H1 (cell line): ENCODE measurements around the gene CDC42BPB. TPM values are rescaled to one million over a fixed set of nuclear protein-coding genes. Genes with fewer than 3 reads are reported as not detected.

Experiments
- CTCF ChIA-PET: fragments of 300-600 bp; sonication (Branson Sonifier 250); formaldehyde crosslinking; loops from one replicate; lab custom pipeline; 2021; ENCODE audit not compliant: partially characterized antibody; lab: Charles Lee
- POLR2A ChIA-PET: fragments of 300-600 bp; sonication (Branson Sonifier 250); formaldehyde crosslinking; loops from one replicate; lab custom pipeline; 2021; ENCODE audit warnings: inconsistent platforms; ENCODE audit not compliant: partially characterized antibody; lab: Charles Lee
- DNase-seq, 2 experiments: peaks; one replicate each; pipeline versions ENCODE4 v3.0.0 to v3.0.0-alpha.2; 2010 to 2022; ENCODE audit warnings: low spot score in 2 of 2, low read depth in 1 of 2, mixed read lengths in 1 of 2
- FAIRE-seq: peaks from 2 replicates; lab custom pipeline; 2011; peaks lifted over from hg19 to GRCh38; lab: Jason Lieb, UNC
- H2AFZ ChIP-seq: 2 replicates; pipeline ENCODE4 v1.8.1; 2012; ENCODE audit warnings: low read length, inconsistent platforms
- H2AK5ac ChIP-seq: 2 replicates; pipeline ENCODE4 v1.6.1; 2013; ENCODE audit warnings: low read depth, low read length
- H2BK120ac ChIP-seq: replicated peaks from 2 replicates; pipeline ENCODE3; 2013; ENCODE audit warnings: low read depth, low read length, inconsistent platforms
- H2BK12ac ChIP-seq: 2 replicates; pipeline ENCODE4 v1.6.1; 2013; ENCODE audit warnings: low read depth, low read length
- H2BK15ac ChIP-seq: 2 replicates; pipeline ENCODE4 v1.6.1; 2013; ENCODE audit warnings: low read length
- H2BK20ac ChIP-seq: 2 replicates; pipeline ENCODE4 v1.6.1; 2013; ENCODE audit warnings: low read length
- H2BK5ac ChIP-seq: 2 replicates; pipeline ENCODE4 v1.6.1; 2013; ENCODE audit warnings: low read depth, low read length
- H3K14ac ChIP-seq: 2 replicates; pipeline ENCODE4 v1.6.1; 2013; ENCODE audit warnings: inconsistent platforms; ENCODE audit not compliant: insufficient read length
- H3K18ac ChIP-seq: 2 replicates; pipeline ENCODE4 v1.6.1; 2013; ENCODE audit warnings: low read length; ENCODE audit errors: extremely low read depth
- H3K23ac ChIP-seq: 2 replicates; pipeline ENCODE4 v1.6.1; 2013; ENCODE audit warnings: inconsistent platforms; ENCODE audit not compliant: insufficient read length
- H3K23me2 ChIP-seq: 2 replicates; pipeline ENCODE4 v1.6.1; 2013; ENCODE audit warnings: low read depth, low read length
- H3K27ac ChIP-seq: 2 replicates; pipeline ENCODE4 v1.6.1; 2011; ENCODE audit warnings: low read depth, low read length, inconsistent platforms
- H3K27me3 ChIP-seq, 4 experiments: replicated peaks in 1 of 4; 1 replicate in 1 of 4; 2 replicates in 3 of 4; pipeline versions ENCODE4 v1.6.1 to v1.8.1; 2011 to 2013; ENCODE audit warnings: low read length in 3 of 4, mild to moderate bottlenecking in 3 of 4, inconsistent platforms in 2 of 4, mixed read lengths in 2 of 4, moderate library complexity in 1 of 4; ENCODE audit not compliant: control insufficient read depth in 3 of 4, insufficient read depth in 3 of 4; ENCODE audit errors: extremely low read depth in 1 of 4
- H3K36me3 ChIP-seq, 4 experiments: 2 replicates each; pipeline versions ENCODE4 v1.6.1 to v1.8.1; 2011 to 2013; ENCODE audit warnings: mild to moderate bottlenecking in 4 of 4, low read length in 3 of 4, moderate library complexity in 2 of 4, control low read depth in 1 of 4, inconsistent platforms in 1 of 4; ENCODE audit not compliant: insufficient read depth in 4 of 4, control insufficient read depth in 2 of 4
- H3K4ac ChIP-seq: replicated peaks from 2 replicates; pipeline ENCODE3; 2013; ENCODE audit warnings: low read length, low read depth, mixed read lengths, inconsistent platforms; ENCODE audit not compliant: insufficient read length
- H3K4me1 ChIP-seq, 4 experiments: replicated peaks in 1 of 4; 1 replicate in 1 of 4; 2 replicates in 3 of 4; pipeline versions ENCODE4 v1.6.1 to v1.8.1; 2011 to 2013; ENCODE audit warnings: low read length in 3 of 4, inconsistent platforms in 2 of 4, mixed read lengths in 1 of 4; ENCODE audit not compliant: insufficient read depth in 4 of 4, control insufficient read depth in 3 of 4
- H3K4me2 ChIP-seq, 2 experiments: 2 replicates each; pipeline versions ENCODE4 v1.6.1 to v1.8.1; 2011 to 2013; ENCODE audit warnings: low read depth in 2 of 2, low read length in 2 of 2, control low read depth in 1 of 2, inconsistent platforms in 1 of 2, mild to moderate bottlenecking in 1 of 2; ENCODE audit not compliant: insufficient read depth in 1 of 2
- H3K4me3 ChIP-seq, 4 experiments: fragments of 200-600, 300-600 bp in 1 of 4; sonication (generic), shearing (Covaris generic), sonication (Bioruptor Twin) in 1 of 4; 2 replicates each; pipeline versions ENCODE4 v1.5.1 to v1.8.1; 2011 to 2016; ENCODE audit warnings: low read length in 4 of 4, low read depth in 3 of 4, control low read depth in 2 of 4, inconsistent platforms in 2 of 4, mild to moderate bottlenecking in 2 of 4, mixed read lengths in 1 of 4, moderate library complexity in 1 of 4; ENCODE audit not compliant: insufficient read depth in 2 of 4; ENCODE audit errors: extremely low read depth in 1 of 4
- H3K56ac ChIP-seq: replicated peaks from 2 replicates; pipeline ENCODE3; 2013; ENCODE audit warnings: low read depth, mild to moderate bottlenecking, mixed read lengths, low read length, inconsistent platforms; ENCODE audit not compliant: insufficient read length
- H3K79me1 ChIP-seq: 2 replicates; pipeline ENCODE4 v1.6.1; 2013; ENCODE audit warnings: low read depth, low read length, control low read depth
- H3K79me2 ChIP-seq, 2 experiments: 2 replicates each; pipeline versions ENCODE4 v1.6.1 to v1.8.1; 2012 to 2013; ENCODE audit warnings: low read length in 2 of 2, mild to moderate bottlenecking in 2 of 2, inconsistent platforms in 1 of 2; ENCODE audit not compliant: insufficient read depth in 2 of 2, control insufficient read depth in 1 of 2
- H3K9ac ChIP-seq, 4 experiments: replicated peaks in 1 of 4; 1 replicate in 1 of 4; 2 replicates in 3 of 4; pipeline versions ENCODE4 v1.6.1 to v1.8.1; 2011 to 2013; ENCODE audit warnings: low read depth in 3 of 4, low read length in 3 of 4, control low read depth in 2 of 4, mild to moderate bottlenecking in 2 of 4, moderate library complexity in 2 of 4, inconsistent platforms in 1 of 4; ENCODE audit errors: extremely low read depth in 1 of 4
- H3K9me3 ChIP-seq, 2 experiments: 2 replicates each; pipeline versions ENCODE4 v1.6.1 to v1.8.1; 2012 to 2013; ENCODE audit warnings: mild to moderate bottlenecking in 2 of 2, moderate library complexity in 2 of 2, control low read depth in 1 of 2, inconsistent platforms in 1 of 2, low read depth in 1 of 2, low read length in 1 of 2, mixed read lengths in 1 of 2; ENCODE audit not compliant: insufficient read depth in 2 of 2
- H4K20me1 ChIP-seq, 2 experiments: replicated peaks in 1 of 2; 2 replicates each; pipeline versions ENCODE3 to v1.8.1; 2011 to 2013; ENCODE audit warnings: inconsistent platforms in 2 of 2, low read length in 2 of 2, mild to moderate bottlenecking in 1 of 2; ENCODE audit not compliant: insufficient read depth in 2 of 2, control insufficient read depth in 1 of 2
- H4K5ac ChIP-seq: 2 replicates; pipeline ENCODE4 v1.6.1; 2013; ENCODE audit warnings: low read length, low read depth, mixed read lengths, inconsistent platforms; ENCODE audit not compliant: insufficient read length
- H4K8ac ChIP-seq: 2 replicates; pipeline ENCODE4 v1.8.0; 2013; ENCODE audit warnings: mild to moderate bottlenecking, moderate library complexity, low read length, inconsistent platforms; ENCODE audit not compliant: insufficient read depth; ENCODE audit errors: extremely low read depth
- H4K91ac ChIP-seq: replicated peaks from 2 replicates; pipeline ENCODE3; 2013; ENCODE audit warnings: low read length, mixed read lengths, inconsistent platforms; ENCODE audit not compliant: insufficient read length
- ATF3 ChIP-seq: IDR thresholded peaks from 2 replicates; pipeline ENCODE4 v1.6.1; 2011; ENCODE audit warnings: low read depth, mild to moderate bottlenecking, low read length; ENCODE audit not compliant: insufficient read depth
- GABPA ChIP-seq: IDR thresholded peaks from 2 replicates; pipeline ENCODE4 v1.6.1; 2011; ENCODE audit warnings: mild to moderate bottlenecking, low read length, moderate library complexity, borderline replicate concordance; ENCODE audit not compliant: insufficient read depth
- YY1 ChIP-seq: IDR thresholded peaks from 2 replicates; pipeline ENCODE4 v1.6.1; 2011; ENCODE audit warnings: low read depth, mild to moderate bottlenecking, low read length
- WGBS, 2 experiments: shearing (Covaris generic) in 1 of 2; methylation state at CpG; one replicate each; pipeline versions ENCODE4 v1.1.6 to v1.1.7; 2013 to 2015; ENCODE audit warnings: low lambda C conversion rate in 2 of 2, mixed read lengths in 2 of 2, inconsistent platforms in 1 of 2, low coverage in 1 of 2, missing lambda C conversion rate in 1 of 2; ENCODE audit not compliant: insufficient replicate concordance in 2 of 2, insufficient coverage in 1 of 2, insufficient read length in 1 of 2; ENCODE audit errors: extremely low coverage in 1 of 2, missing lambda C conversion rate in 1 of 2; 5-methylcytosine and 5-hydroxymethylcytosine counted together
- polyA plus RNA-seq, 7 experiments: library from polyadenylated mRNA; depleted of rRNA in 3 of 7; stranded (reverse) in 5 of 7; unstranded in 2 of 7; fragments of >200 nt in 5 of 7; fragments of 200-250 nt in 2 of 7; gene quantifications; 1 replicate in 5 of 7; 2 replicates in 1 of 7; 4 replicates in 1 of 7; pipeline versions ENCODE4 v1.2.1 to v1.2.3, GENCODE V29; 2011 to 2013; ENCODE audit warnings: missing spikeins in 2 of 7, mixed read lengths in 2 of 7
- total RNA-seq: library from RNA; stranded (reverse); fragmentation: NEBNext Ultra II Directional; extraction: Animal tissue kit (Norgen Biotek cat#: 25700); gene quantifications from 2 replicates; pipeline ENCODE4 v1.2.1, GENCODE V29; 2021

The CDC42BPB gene
- total and polyA plus RNA-seq, 2 of the 8 experiments (the other 6 are each of a cell fraction or from before 2014, with no cell fraction given), result 51.2 to 88.2 TPM

- Histone ChIP-seq H3K9ac (no peak overlapping the region), H3K56ac (no peak overlapping the region), H3K36me3 (peaks cover 0 to 6% (median 0%) of the 10 kb centered on the region in 4 experiments; a peak in 1 of 8 replicates), H2BK12ac (0 out of 2 replicates have a peak overlapping the region, but pooled peaks have one; percentile 92), H3K9me3 (no peaks in the 10 kb centered on the region; a peak in 1 of 4 replicates), H3K14ac (no peak overlapping the region), H3K4ac (no peak overlapping the region), H3K79me1 (no peaks in the 10 kb centered on the region), H3K4me1 (peaks cover 5 to 37% (median 21%) of the 10 kb centered on the region in 4 experiments), H3K27ac (no peak overlapping the region), H2BK15ac (0 out of 2 replicates have a peak overlapping the region, but pooled peaks have one; percentile 12), H3K18ac (peak overlapping the region; percentile 62; the same call in 1 of the 2 replicates), H4K8ac (no peak overlapping the region), H3K4me2 (peak overlapping the region; percentile 25 to 58; a peak in 3 of 4 replicates), H3K4me3 (peak overlapping the region in 1 of 4 experiments; percentile 2; a peak in 2 of 8 replicates), H2BK120ac (no peak overlapping the region), H4K20me1 (peaks cover 0 to 13% of the 10 kb centered on the region in 2 experiments), H3K23me2 (peaks cover 41% of the 10 kb centered on the region; the same call in 1 of the 2 replicates), H3K23ac (no peak overlapping the region), H4K5ac (no peak overlapping the region), H4K91ac (no peak overlapping the region), H2BK5ac (peak overlapping the region; percentile 68; the same call in 1 of the 2 replicates), H2AFZ (0 out of 2 replicates have a peak overlapping the region, but pooled peaks have one; percentile 34), H3K27me3 (peaks cover 43 to 89% (median 76%) of the 10 kb centered on the region in 4 experiments), H2AK5ac (0 out of 2 replicates have a peak overlapping the region, but pooled peaks have one; percentile 32), H2BK20ac (no peak overlapping the region), H3K79me2 (no peaks in the 10 kb centered on the region)
- FAIRE-seq (no peak), DNase-seq (no peak)
- 58% methylated on average over 11 of the region's 11 CpGs; no CpG with 5 or more reads in 1 of the 2 experiments for WGBS, 2 experiments
- ChIA-PET CTCF (interaction anchor here (0.7 to 2.7 kb wide), 5 partner anchors 10 to 232 kb away, joined by 3 to 17 read pairs (median 5); no protein-coding TSS in a partner anchor), POLR2A (interaction anchor here (0.6 to 1.0 kb wide), 2 partner anchors 13 to 784 kb away, joined by 3 read pairs; no protein-coding TSS in a partner anchor)
- TF ChIP-seq YY1, result no peak
- TF ChIP-seq ATF3, result no peak
- TF ChIP-seq GABPA, result no peak
Observed at GRCh38 chr14:102925646-102926045, 131.7 kb downstream of the CDC42BPB start.
